GM12864 (cell line): ENCODE data around the gene DZIP3.
"Not testable (repeated sequence)": the region's sequence is repeated elsewhere in the genome, so short reads cannot be mapped to it uniquely, and the experiment has no call there.

Source experiments
- DNase-seq: peaks from one replicate; pipeline ENCODE4 v3.0.0-alpha.2; 2011; ENCODE audit warnings: low read depth
- H3K4me3 ChIP-seq: 2 replicates; pipeline ENCODE4 v1.5.1; 2011; ENCODE audit warnings: mild to moderate bottlenecking, low read depth, low read length, control low read depth
- CTCF ChIP-seq: IDR thresholded peaks from 2 replicates; pipeline ENCODE4 v1.5.1; 2011; ENCODE audit warnings: low read depth, mild to moderate bottlenecking, moderate library complexity, low read length, control low read depth, inconsistent platforms; ENCODE audit errors: missing control alignments

Gene DZIP3

GRCh38 chr3:108605491-108605890 lies 16.0 kb downstream of the DZIP3 start:
- TF ChIP-seq CTCF = no peak
- no peak for DNase-seq
- no peak overlapping the region for H3K4me3 ChIP-seq

GRCh38 chr3:108608750-108609149 lies 19.2 kb downstream of the DZIP3 start:
- DNase-seq = no peak
- TF ChIP-seq CTCF = no peak
- no peak overlapping the region for H3K4me3 ChIP-seq

GRCh38 chr3:108610651-108611050 lies 21.1 kb downstream of the DZIP3 start:
- H3K4me3 ChIP-seq = no peak overlapping the region
- DNase-seq = no peak
- no peak for TF ChIP-seq CTCF

GRCh38 chr3:108616090-108616489 lies 26.6 kb downstream of the DZIP3 start:
- DNase-seq, H3K4me3 ChIP-seq: not testable (repeated sequence)

- no peak overlapping the region for H3K4me3 ChIP-seq
- no peak for DNase-seq
- no peak for TF ChIP-seq CTCF
Measured at GRCh38 chr3:108620250-108620649, 30.7 kb downstream of the DZIP3 start.

GRCh38 chr3:108623504-108623903 lies 34.0 kb downstream of the DZIP3 start:
- TF ChIP-seq CTCF = no peak
- H3K4me3 ChIP-seq = no peak overlapping the region
- DNase-seq = no peak

- no peak overlapping the region for H3K4me3 ChIP-seq
- DNase-seq = no peak
- no peak for TF ChIP-seq CTCF
Measured at GRCh38 chr3:108629974-108630373, 40.5 kb downstream of the DZIP3 start.

GRCh38 chr3:108642526-108642925 lies 53.0 kb downstream of the DZIP3 start:
- no peak overlapping the region for H3K4me3 ChIP-seq
- DNase-seq = no peak
- TF ChIP-seq CTCF = no peak
